ENCODE measurements around the gene AGPAT3. TPM values are rescaled to one million over a fixed set of nuclear protein-coding genes. Genes with fewer than 3 reads are reported as not detected.

Gene AGPAT3
- total RNA-seq, 1 experiment from 2014 or later = 58.3 TPM

DNA sequence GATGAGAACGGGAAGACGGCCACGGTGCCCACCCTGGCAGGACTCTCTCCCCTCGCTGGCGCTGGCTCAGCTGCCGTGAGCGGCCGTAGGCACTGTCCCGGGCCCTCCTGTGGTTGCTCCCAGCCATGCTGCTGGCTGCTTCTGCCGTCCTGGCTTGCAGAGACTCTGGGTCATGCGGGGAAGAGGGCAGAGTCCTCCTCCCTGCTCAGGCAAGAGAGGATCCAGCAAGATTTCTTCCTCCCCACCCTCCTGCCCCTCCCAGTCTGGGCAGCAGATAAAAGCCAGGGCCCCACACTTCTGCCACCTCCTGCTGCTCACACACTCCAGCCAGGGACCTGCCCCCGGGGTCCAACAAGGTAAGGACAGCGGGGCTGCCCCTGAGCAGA, 60.1 kb downstream of the AGPAT3 start:
- intact Hi-C loops (cut with micrococcal nuclease) = no loop called here
- no peak for DNase-seq (ENCODE audit: unreplicated experiment)
- CTCF ChIA-PET = no interaction called here
- TF ChIP-seq, protein P1, sequence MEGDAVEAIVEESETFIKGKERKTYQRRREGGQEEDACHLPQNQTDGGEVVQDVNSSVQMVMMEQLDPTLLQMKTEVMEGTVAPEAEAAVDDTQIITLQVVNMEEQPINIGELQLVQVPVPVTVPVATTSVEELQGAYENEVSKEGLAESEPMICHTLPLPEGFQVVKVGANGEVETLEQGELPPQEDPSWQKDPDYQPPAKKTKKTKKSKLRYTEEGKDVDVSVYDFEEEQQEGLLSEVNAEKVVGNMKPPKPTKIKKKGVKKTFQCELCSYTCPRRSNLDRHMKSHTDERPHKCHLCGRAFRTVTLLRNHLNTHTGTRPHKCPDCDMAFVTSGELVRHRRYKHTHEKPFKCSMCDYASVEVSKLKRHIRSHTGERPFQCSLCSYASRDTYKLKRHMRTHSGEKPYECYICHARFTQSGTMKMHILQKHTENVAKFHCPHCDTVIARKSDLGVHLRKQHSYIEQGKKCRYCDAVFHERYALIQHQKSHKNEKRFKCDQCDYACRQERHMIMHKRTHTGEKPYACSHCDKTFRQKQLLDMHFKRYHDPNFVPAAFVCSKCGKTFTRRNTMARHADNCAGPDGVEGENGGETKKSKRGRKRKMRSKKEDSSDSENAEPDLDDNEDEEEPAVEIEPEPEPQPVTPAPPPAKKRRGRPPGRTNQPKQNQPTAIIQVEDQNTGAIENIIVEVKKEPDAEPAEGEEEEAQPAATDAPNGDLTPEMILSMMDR (IDR thresholded peaks at IDR 0.05; ENCODE audit: unreplicated experiment) = no peak
- Mint-ChIP-seq H3K36me3 (ENCODE audit: insufficient read depth, unreplicated experiment) (peaks cover 40% of the 10 kb centered on the region), H3K4me3 (ENCODE audit: unreplicated experiment) (no peak overlapping the region), H3K9me3 (ENCODE audit: unreplicated experiment) (no peaks in the 10 kb centered on the region), H3K27ac (ENCODE audit: low read depth, unreplicated experiment) (no peak overlapping the region), H3K27me3 (ENCODE audit: insufficient read depth, unreplicated experiment) (no peaks in the 10 kb centered on the region), H3K4me1 (ENCODE audit: insufficient read depth, unreplicated experiment) (peaks cover 2% of the 10 kb centered on the region)
- POLR2A ChIA-PET = interaction anchor here (0.8 kb wide), 1 partner anchor 17 kb away, joined by 4 read pairs; no protein-coding TSS in a partner anchor
- BruUV-seq (replicated peaks) = no TSS peak

DNA sequence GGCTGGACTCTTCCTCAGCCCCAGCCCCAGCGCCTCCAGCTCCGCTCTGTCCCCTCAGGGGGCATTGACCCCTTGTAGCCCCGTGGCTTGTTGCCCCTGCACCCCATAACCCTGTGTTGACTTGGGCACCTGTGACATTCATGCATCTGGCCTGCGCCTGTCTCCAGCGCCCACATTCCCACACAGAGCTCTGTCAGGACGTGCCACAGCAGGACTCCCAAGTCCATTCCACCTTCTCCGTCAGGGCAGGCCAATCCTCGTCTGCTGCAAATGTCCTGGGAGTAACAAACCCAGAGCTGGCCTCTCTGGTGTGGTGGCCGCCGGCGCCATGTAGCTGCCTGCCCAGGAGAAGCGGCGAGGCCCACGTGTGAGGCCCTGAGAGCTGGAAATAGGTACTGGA, 60.6 kb downstream of the AGPAT3 start:
- no peaks in the 10 kb centered on the region for H3K9me3 Mint-ChIP-seq (ENCODE audit: unreplicated experiment)
- DNase-seq (ENCODE audit: unreplicated experiment) = no peak
- no peaks in the 10 kb centered on the region for H3K27me3 Mint-ChIP-seq (ENCODE audit: insufficient read depth, unreplicated experiment)
- H3K4me3 Mint-ChIP-seq (ENCODE audit: unreplicated experiment) = no peak overlapping the region
- TF ChIP-seq, protein P1 (IDR thresholded peaks at IDR 0.05; ENCODE audit: unreplicated experiment) = no peak
- ChIA-PET CTCF (no interaction called here), POLR2A (interaction anchor here (0.5 kb wide), 1 partner anchor 82 kb away, joined by 4 read pairs; no protein-coding TSS in a partner anchor)
- no peak overlapping the region for H3K27ac Mint-ChIP-seq (ENCODE audit: low read depth, unreplicated experiment)
- intact Hi-C loops (cut with micrococcal nuclease) = no loop called here
- no TSS peak for BruUV-seq (replicated peaks)
- H3K4me1 Mint-ChIP-seq (ENCODE audit: insufficient read depth, unreplicated experiment) = no peaks in the 10 kb centered on the region
- H3K36me3 Mint-ChIP-seq (ENCODE audit: insufficient read depth, unreplicated experiment) = peaks cover 40% of the 10 kb centered on the region

DNA sequence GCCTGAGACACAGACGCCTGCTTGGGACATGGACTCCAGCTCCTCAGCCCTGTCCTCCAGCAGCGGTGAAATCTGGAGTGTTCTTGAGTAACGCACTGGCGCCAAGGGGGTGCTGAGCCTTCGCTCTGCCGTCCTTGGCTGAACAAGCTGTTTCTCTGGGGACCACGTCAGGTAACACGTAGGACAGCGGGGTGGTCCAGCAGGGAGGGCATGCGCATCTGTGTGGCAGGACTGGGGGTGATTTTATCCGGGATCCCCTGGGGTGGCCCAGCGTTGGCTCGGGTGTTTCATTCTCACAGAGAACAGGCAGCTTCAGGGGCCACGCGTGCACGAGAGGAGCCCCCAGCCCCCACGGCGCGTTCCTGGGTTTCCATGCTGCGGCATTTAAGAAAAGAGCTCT, 61.2 kb downstream of the AGPAT3 start:
- no TSS peak for BruUV-seq (replicated peaks)
- CTCF ChIA-PET = interaction anchor here (0.6 to 1.6 kb wide), 2 partner anchors 13 to 114 kb away, joined by 3 to 4 read pairs; no protein-coding TSS in a partner anchor

DNA sequence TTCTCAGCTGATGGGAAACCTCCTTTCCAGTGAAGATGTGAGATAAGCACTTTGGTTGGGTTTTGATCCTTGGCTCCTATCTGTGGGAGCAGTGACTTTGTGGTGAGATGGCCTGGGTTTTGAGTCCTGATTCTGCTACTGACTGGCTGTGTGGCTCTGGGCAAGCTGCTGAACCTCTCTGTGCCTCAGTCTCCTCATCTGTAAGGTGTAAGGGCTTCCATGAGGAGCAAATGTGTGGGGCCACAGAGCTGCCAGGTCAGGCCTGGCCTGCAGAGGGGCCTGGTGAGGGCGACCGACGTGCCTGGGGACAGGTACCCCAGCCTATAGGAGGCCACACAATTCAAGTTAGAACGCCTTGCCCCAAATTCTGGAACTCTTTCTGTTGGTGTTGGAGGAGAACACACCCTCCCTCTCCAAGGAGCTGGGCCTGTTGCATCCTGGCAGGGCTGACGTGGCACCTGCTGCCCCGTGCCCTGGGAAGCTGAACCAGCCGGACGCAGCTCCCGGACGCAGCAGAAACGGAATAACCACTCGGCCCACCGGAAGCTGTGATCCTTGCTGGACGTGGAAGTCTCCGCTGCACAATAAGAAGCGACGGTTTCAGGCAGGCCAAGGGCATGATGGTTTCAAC, 62.7 kb downstream of the AGPAT3 start:
- TF ChIP-seq, protein P1 (IDR thresholded peaks at IDR 0.05; ENCODE audit: unreplicated experiment) = no peak
- Mint-ChIP-seq H3K4me1 (ENCODE audit: insufficient read depth, unreplicated experiment) (no peaks in the 10 kb centered on the region), H3K27ac (ENCODE audit: low read depth, unreplicated experiment) (no peak overlapping the region), H3K9me3 (ENCODE audit: unreplicated experiment) (no peaks in the 10 kb centered on the region), H3K4me3 (ENCODE audit: unreplicated experiment) (no peak overlapping the region), H3K27me3 (ENCODE audit: insufficient read depth, unreplicated experiment) (no peaks in the 10 kb centered on the region), H3K36me3 (ENCODE audit: insufficient read depth, unreplicated experiment) (peaks cover 53% of the 10 kb centered on the region)
- ChIA-PET POLR2A (interaction anchor here (1.2 kb wide), 1 partner anchor 12 kb away, joined by 3 read pairs; no protein-coding TSS in a partner anchor), CTCF (interaction anchor here (0.5 to 1.6 kb wide), 2 partner anchors 11 to 370 kb away, joined by 3 to 4 read pairs; no protein-coding TSS in a partner anchor)
- intact Hi-C loops (cut with micrococcal nuclease) = no loop called here
- no peak for DNase-seq (ENCODE audit: unreplicated experiment)
- no TSS peak for BruUV-seq (replicated peaks)

More for the DNA sequence above, 61.2 kb downstream of the AGPAT3 start:
- DNase-seq (ENCODE audit: unreplicated experiment) = no peak
- TF ChIP-seq, protein P1 (IDR thresholded peaks at IDR 0.05; ENCODE audit: unreplicated experiment) = no peak
- no peak overlapping the region for H3K27ac Mint-ChIP-seq (ENCODE audit: low read depth, unreplicated experiment)
- POLR2A ChIA-PET = interaction anchor here (0.5 to 1.2 kb wide), 2 partner anchors 13 to 82 kb away, joined by 3 to 4 read pairs; no protein-coding TSS in a partner anchor
- no peaks in the 10 kb centered on the region for H3K27me3 Mint-ChIP-seq (ENCODE audit: insufficient read depth, unreplicated experiment)
- no peaks in the 10 kb centered on the region for H3K9me3 Mint-ChIP-seq (ENCODE audit: unreplicated experiment)
- peaks cover 42% of the 10 kb centered on the region for H3K36me3 Mint-ChIP-seq (ENCODE audit: insufficient read depth, unreplicated experiment)
- no peak overlapping the region for H3K4me3 Mint-ChIP-seq (ENCODE audit: unreplicated experiment)
- intact Hi-C loops (cut with micrococcal nuclease) = no loop called here
- no peaks in the 10 kb centered on the region for H3K4me1 Mint-ChIP-seq (ENCODE audit: insufficient read depth, unreplicated experiment)

Measured in MCF 10A (cell line).